Stimulated activated CD4-positive, alpha-beta T cell treated with anti-CD3 and anti-CD28 coated beads, Interleukin-2, amount 100 ng/mL, for 48 hours (primary cell): ENCODE measurements around the gene HOXC12.

Source experiments
- DNase-seq, 2 donors: peaks; one replicate each; pipeline ENCODE4 v3.0.0-alpha.2; 2020

HOXC12 gene

GRCh38 chr12:53985692-53985993 lies 30.9 kb downstream of the HOXC12 start:
- no peak for DNase-seq

- DNase-seq = no peak
These were observed 31.4 kb downstream of the HOXC12 start for GRCh38 chr12:53985994-53986685.

- no peak for DNase-seq
These were observed 32.2 kb downstream of the HOXC12 start for GRCh38 chr12:53986686-53987483.

GRCh38 chr12:53987787-53988230 lies 33.1 kb downstream of the HOXC12 start:
- no peak for DNase-seq

GRCh38 chr12:53988541-53989226 lies 34.0 kb downstream of the HOXC12 start:
- no peak for DNase-seq

GRCh38 chr12:53989227-53990113 lies 34.8 kb downstream of the HOXC12 start:
- DNase-seq = no peak

GRCh38 chr12:53990311-53991076 lies 35.8 kb downstream of the HOXC12 start:
- DNase-seq = no peak

GRCh38 chr12:53991077-53991460 lies 36.4 kb downstream of the HOXC12 start:
- no peak for DNase-seq

GRCh38 chr12:53992377-53992889 lies 37.7 kb downstream of the HOXC12 start:
- DNase-seq = no peak

- no peak for DNase-seq
These were observed 38.7 kb downstream of the HOXC12 start for GRCh38 chr12:53993162-53994008.

- DNase-seq = no peak
These were observed 39.2 kb downstream of the HOXC12 start for GRCh38 chr12:53994009-53994263.

- DNase-seq = no peak
These were observed 39.7 kb downstream of the HOXC12 start for GRCh38 chr12:53994264-53995001.

GRCh38 chr12:53995002-53995377 lies 40.3 kb downstream of the HOXC12 start:
- DNase-seq = no peak

GRCh38 chr12:53995378-53996239 lies 40.9 kb downstream of the HOXC12 start:
- no peak for DNase-seq

GRCh38 chr12:53996240-53997203 lies 41.8 kb downstream of the HOXC12 start:
- no peak for DNase-seq

- no peak for DNase-seq
These were observed 42.8 kb downstream of the HOXC12 start for GRCh38 chr12:53997204-53998109.
